K562 (cell line): ENCODE measurements around the gene TMEM101. TPM values are rescaled to one million over a fixed set of nuclear protein-coding genes. Genes with fewer than 3 reads are reported as not detected.

ENCODE experiments used
- ATAC-seq: fragments of 200-7000 bp; cut with Tn5 transposase; 3 replicates; pipeline ENCODE4 v1.9.1; 2020; ENCODE audit warnings: moderate library complexity
- BruUV-seq: library from RNA; stranded (reverse); fragments of 400-500 nt; replicated peaks from 2 replicates; lab custom pipeline; 2021; lab: Mats Ljungman, UMichigan
- CTCF ChIA-PET: fragments of 300-600 bp; formaldehyde crosslinking; extraction: SDS; loops from one replicate; lab custom pipeline; 2021; ENCODE audit warnings: low intra/inter-chr PET ratio; lab: Yijun Ruan, JAX
- POLR2A ChIA-PET: fragments of 300-600, 350-650 bp; sonication (Branson Sonifier 250); formaldehyde crosslinking; extraction: SDS; loops from one replicate; lab custom pipeline; 2021; ENCODE audit warnings: antibody characterized with exemption, inconsistent platforms; lab: Yijun Ruan, JAX
- DNase-seq, 4 experiments: peaks; one replicate each; pipeline versions ENCODE4 v3.0.0 to v3.0.0-alpha.2; 2011 to 2018; ENCODE audit warnings: low spot score in 3 of 4, mixed read lengths in 3 of 4; ENCODE audit errors: extremely low read depth in 1 of 4
- FAIRE-seq: peaks from 2 replicates; lab custom pipeline; 2011; peaks lifted over from hg19 to GRCh38; lab: Jason Lieb, UNC
- H2AFZ ChIP-seq: 2 replicates; pipeline ENCODE4 v1.6.0; 2011; ENCODE audit warnings: low read depth, low read length, control low read depth, inconsistent platforms
- H3K27ac ChIP-seq: fragments of 200-600 bp; 3 replicates; pipeline ENCODE4 v1.8.0; 2011; ENCODE audit warnings: low read depth, mild to moderate bottlenecking, control low read depth, inconsistent platforms, low read length, moderate library complexity, mixed read lengths; ENCODE audit errors: extremely low read depth
- H3K27me3 ChIP-seq, 2 experiments: fragments of 300-600 bp in 1 of 2; 2 replicates in 1 of 2; 3 replicates in 1 of 2; pipeline versions ENCODE4 v1.6.0 to v1.8.0; 2011; ENCODE audit warnings: inconsistent platforms in 2 of 2, low read length in 2 of 2, mild to moderate bottlenecking in 1 of 2, mixed read lengths in 1 of 2, moderate library complexity in 1 of 2; ENCODE audit not compliant: control insufficient read depth in 2 of 2, insufficient read depth in 2 of 2
- H3K36me3 ChIP-seq: fragments of 300-600 bp; 3 replicates; pipeline ENCODE4 v1.8.0; 2011; ENCODE audit warnings: mild to moderate bottlenecking, low read length, inconsistent platforms; ENCODE audit not compliant: control insufficient read depth, insufficient read depth
- H3K4me1 ChIP-seq, 2 experiments: fragments of 200-600 bp in 1 of 2; replicated peaks in 1 of 2; 2 replicates in 1 of 2; 3 replicates in 1 of 2; pipeline versions ENCODE4 v1.5.1 to v1.8.0; 2011; ENCODE audit warnings: inconsistent platforms in 2 of 2, low read length in 2 of 2, mild to moderate bottlenecking in 1 of 2, mixed read lengths in 1 of 2, moderate library complexity in 1 of 2; ENCODE audit not compliant: control insufficient read depth in 2 of 2, insufficient read depth in 2 of 2
- H3K4me2 ChIP-seq: 2 replicates; pipeline ENCODE4 v1.6.1; 2011; ENCODE audit warnings: low read length, control low read depth, inconsistent platforms, mixed read lengths; ENCODE audit not compliant: insufficient read depth
- H3K4me3 ChIP-seq: fragments of 200-600 bp; sonication (generic), shearing (Covaris generic); 2 replicates; pipeline ENCODE4 v1.5.1; 2016; ENCODE audit warnings: control low read depth, inconsistent platforms
- H3K79me2 ChIP-seq: fragments of 200-600 bp; 3 replicates; pipeline ENCODE4 v1.8.0; 2011; ENCODE audit warnings: low read length, inconsistent platforms; ENCODE audit not compliant: control insufficient read depth, insufficient read depth
- H3K9ac ChIP-seq, 2 experiments: 2 replicates each; pipeline versions ENCODE4 v1.6.0 to v1.6.1; 2011; ENCODE audit warnings: low read depth in 2 of 2, low read length in 2 of 2, control low read depth in 1 of 2, inconsistent platforms in 1 of 2, mild to moderate bottlenecking in 1 of 2, mixed read lengths in 1 of 2; ENCODE audit not compliant: insufficient read depth in 1 of 2
- H3K9me1 ChIP-seq: one replicate; pipeline ENCODE4 v1.6.0; 2011; ENCODE audit warnings: inconsistent platforms, mild to moderate bottlenecking, low read length, moderate library complexity; ENCODE audit not compliant: control insufficient read depth, insufficient read depth
- H3K9me3 ChIP-seq: replicated peaks from 2 replicates; pipeline ENCODE4 v1.5.1; 2011; ENCODE audit warnings: low read depth, low read length, inconsistent platforms; ENCODE audit not compliant: control insufficient read depth, insufficient read depth
- H4K20me1 ChIP-seq: replicated peaks from 2 replicates; pipeline ENCODE4 v1.6.1; 2011; ENCODE audit warnings: low read length, inconsistent platforms, mixed read lengths; ENCODE audit not compliant: control insufficient read depth, insufficient read depth
- POLR2A ChIP-seq: fragments of 450-650 bp; conservative IDR thresholded peaks from 2 replicates; pipeline ENCODE4 v1.6.1; 2016
- WGBS: fragments of 100-300 bp; shearing (Covaris generic); methylation state at CpG from one replicate; pipeline ENCODE4 v1.1.6; 2016; ENCODE audit warnings: low coverage, mixed read lengths; ENCODE audit not compliant: insufficient coverage; ENCODE audit errors: missing lambda C conversion rate; 5-methylcytosine and 5-hydroxymethylcytosine counted together
- in situ Hi-C: fragments of 300-500 bp; cut with MboI; formaldehyde crosslinking; loops from 4 replicates; pipeline ENCODE4 v1.15.0; 2018; ENCODE audit warnings: inconsistent platforms, mixed read lengths
- intact Hi-C: fragments of 100-400 bp; cut with micrococcal nuclease; formaldehyde crosslinking; loops from 2 replicates; pipeline ENCODE4 v1.14.2; 2022
- polyA plus RNA-seq, 8 experiments: library from polyadenylated mRNA; depleted of rRNA in 4 of 8; stranded (reverse) in 5 of 8; unstranded in 3 of 8; fragments of >200 nt; fragmentation: Nextera tagmentation in 2 of 8; fragmentation: Illumina TruSeq in 1 of 8; extraction: Ambion mirVana in 2 of 8; extraction: Trizol in 1 of 8; gene quantifications; 2 replicates each; pipeline versions ENCODE4 v1.2.1 to v1.2.3, GENCODE V29; 2011 to 2014; ENCODE audit warnings: inconsistent platforms in 1 of 8, missing spikeins in 1 of 8
- total RNA-seq, 7 experiments: library from RNA; depleted of rRNA in 6 of 7; stranded (reverse); fragments of >200 nt in 6 of 7; fragmentation: Illumina TruSeq in 2 of 7; extraction: Trizol in 2 of 7; gene quantifications; 2 replicates each; pipeline versions ENCODE4 v1.2.1 to v1.2.3, GENCODE V29; 2011 to 2021; ENCODE audit warnings: low replicate concordance in 1 of 7
- TF ChIP-seq, protein P1 (sequence below): fragments of 200-600 bp; sonication (generic); IDR thresholded peaks from one replicate; pipeline ENCODE4 v1.6.1; 2012; ENCODE audit warnings: mild to moderate bottlenecking, low read depth, low read length, inconsistent platforms

TMEM101 gene
- total and polyA plus RNA-seq, 9 of the 15 experiments (the other 6 are each of a cell fraction or from before 2014, with no cell fraction given) = 21.2 to 110 (median 37.8) TPM

DNA sequence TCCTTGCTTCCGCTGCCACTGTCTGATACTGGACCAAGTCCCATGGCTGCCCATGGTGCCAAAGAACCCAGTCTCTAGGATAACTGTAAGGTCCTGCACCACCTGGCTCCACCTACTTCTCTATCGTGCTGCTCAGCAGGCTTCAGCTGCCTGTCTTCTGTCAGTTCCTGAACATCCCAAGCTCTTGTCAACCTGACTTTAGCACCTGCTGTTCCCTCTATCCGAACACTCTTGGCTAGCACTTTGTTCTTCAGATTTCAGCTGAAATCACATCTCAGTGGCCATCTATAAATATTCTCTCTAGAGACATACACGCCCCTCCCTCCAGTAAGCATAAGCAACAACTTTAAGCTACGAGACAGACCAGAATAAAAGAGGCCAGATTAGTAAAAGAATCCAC lies 15.0 kb upstream of the TMEM101 start:
- no peak overlapping the region for H2AFZ ChIP-seq
- H3K9me3 ChIP-seq = no peaks in the 10 kb centered on the region
- intact Hi-C loops = no loop called here
- POLR2A ChIA-PET = interaction anchor here (0.8 to 1.1 kb wide), 4 partner anchors 8 to 110 kb away, joined by 3 to 5 read pairs (median 4); partner anchors contain the start of gene TMEM101
- no peak for ATAC-seq
- no peaks in the 10 kb centered on the region for H4K20me1 ChIP-seq
- H3K36me3 ChIP-seq = peaks cover 62% of the 10 kb centered on the region
- TF ChIP-seq, protein P1, sequence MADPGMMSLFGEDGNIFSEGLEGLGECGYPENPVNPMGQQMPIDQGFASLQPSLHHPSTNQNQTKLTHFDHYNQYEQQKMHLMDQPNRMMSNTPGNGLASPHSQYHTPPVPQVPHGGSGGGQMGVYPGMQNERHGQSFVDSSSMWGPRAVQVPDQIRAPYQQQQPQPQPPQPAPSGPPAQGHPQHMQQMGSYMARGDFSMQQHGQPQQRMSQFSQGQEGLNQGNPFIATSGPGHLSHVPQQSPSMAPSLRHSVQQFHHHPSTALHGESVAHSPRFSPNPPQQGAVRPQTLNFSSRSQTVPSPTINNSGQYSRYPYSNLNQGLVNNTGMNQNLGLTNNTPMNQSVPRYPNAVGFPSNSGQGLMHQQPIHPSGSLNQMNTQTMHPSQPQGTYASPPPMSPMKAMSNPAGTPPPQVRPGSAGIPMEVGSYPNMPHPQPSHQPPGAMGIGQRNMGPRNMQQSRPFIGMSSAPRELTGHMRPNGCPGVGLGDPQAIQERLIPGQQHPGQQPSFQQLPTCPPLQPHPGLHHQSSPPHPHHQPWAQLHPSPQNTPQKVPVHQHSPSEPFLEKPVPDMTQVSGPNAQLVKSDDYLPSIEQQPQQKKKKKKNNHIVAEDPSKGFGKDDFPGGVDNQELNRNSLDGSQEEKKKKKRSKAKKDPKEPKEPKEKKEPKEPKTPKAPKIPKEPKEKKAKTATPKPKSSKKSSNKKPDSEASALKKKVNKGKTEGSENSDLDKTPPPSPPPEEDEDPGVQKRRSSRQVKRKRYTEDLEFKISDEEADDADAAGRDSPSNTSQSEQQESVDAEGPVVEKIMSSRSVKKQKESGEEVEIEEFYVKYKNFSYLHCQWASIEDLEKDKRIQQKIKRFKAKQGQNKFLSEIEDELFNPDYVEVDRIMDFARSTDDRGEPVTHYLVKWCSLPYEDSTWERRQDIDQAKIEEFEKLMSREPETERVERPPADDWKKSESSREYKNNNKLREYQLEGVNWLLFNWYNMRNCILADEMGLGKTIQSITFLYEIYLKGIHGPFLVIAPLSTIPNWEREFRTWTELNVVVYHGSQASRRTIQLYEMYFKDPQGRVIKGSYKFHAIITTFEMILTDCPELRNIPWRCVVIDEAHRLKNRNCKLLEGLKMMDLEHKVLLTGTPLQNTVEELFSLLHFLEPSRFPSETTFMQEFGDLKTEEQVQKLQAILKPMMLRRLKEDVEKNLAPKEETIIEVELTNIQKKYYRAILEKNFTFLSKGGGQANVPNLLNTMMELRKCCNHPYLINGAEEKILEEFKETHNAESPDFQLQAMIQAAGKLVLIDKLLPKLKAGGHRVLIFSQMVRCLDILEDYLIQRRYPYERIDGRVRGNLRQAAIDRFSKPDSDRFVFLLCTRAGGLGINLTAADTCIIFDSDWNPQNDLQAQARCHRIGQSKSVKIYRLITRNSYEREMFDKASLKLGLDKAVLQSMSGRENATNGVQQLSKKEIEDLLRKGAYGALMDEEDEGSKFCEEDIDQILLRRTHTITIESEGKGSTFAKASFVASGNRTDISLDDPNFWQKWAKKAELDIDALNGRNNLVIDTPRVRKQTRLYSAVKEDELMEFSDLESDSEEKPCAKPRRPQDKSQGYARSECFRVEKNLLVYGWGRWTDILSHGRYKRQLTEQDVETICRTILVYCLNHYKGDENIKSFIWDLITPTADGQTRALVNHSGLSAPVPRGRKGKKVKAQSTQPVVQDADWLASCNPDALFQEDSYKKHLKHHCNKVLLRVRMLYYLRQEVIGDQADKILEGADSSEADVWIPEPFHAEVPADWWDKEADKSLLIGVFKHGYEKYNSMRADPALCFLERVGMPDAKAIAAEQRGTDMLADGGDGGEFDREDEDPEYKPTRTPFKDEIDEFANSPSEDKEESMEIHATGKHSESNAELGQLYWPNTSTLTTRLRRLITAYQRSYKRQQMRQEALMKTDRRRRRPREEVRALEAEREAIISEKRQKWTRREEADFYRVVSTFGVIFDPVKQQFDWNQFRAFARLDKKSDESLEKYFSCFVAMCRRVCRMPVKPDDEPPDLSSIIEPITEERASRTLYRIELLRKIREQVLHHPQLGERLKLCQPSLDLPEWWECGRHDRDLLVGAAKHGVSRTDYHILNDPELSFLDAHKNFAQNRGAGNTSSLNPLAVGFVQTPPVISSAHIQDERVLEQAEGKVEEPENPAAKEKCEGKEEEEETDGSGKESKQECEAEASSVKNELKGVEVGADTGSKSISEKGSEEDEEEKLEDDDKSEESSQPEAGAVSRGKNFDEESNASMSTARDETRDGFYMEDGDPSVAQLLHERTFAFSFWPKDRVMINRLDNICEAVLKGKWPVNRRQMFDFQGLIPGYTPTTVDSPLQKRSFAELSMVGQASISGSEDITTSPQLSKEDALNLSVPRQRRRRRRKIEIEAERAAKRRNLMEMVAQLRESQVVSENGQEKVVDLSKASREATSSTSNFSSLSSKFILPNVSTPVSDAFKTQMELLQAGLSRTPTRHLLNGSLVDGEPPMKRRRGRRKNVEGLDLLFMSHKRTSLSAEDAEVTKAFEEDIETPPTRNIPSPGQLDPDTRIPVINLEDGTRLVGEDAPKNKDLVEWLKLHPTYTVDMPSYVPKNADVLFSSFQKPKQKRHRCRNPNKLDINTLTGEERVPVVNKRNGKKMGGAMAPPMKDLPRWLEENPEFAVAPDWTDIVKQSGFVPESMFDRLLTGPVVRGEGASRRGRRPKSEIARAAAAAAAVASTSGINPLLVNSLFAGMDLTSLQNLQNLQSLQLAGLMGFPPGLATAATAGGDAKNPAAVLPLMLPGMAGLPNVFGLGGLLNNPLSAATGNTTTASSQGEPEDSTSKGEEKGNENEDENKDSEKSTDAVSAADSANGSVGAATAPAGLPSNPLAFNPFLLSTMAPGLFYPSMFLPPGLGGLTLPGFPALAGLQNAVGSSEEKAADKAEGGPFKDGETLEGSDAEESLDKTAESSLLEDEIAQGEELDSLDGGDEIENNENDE = no peak
- TF ChIP-seq POLR2A = 0 out of 2 replicates have a peak, but pooled peaks have one; percentile 1
- TF ChIP-seq, all 486 proteins: peak for 1
- no TSS peak for BruUV-seq
- no peak overlapping the region for H3K27ac ChIP-seq
- H3K4me2 ChIP-seq = no peak overlapping the region
- FAIRE-seq (no peak), DNase-seq (no peak)
- H3K4me3 ChIP-seq = no peak overlapping the region
- H3K9me1 ChIP-seq = no peaks in the 10 kb centered on the region
- no peaks in the 10 kb centered on the region for H3K79me2 ChIP-seq
- WGBS = 74% methylated on average over 5 of the region's 5 CpGs
- in situ Hi-C loops = no loop called here
- no peak overlapping the region; a peak in 1 of 4 replicates for H3K9ac ChIP-seq
- no peaks in the 10 kb centered on the region for H3K27me3 ChIP-seq
- no peaks in the 10 kb centered on the region; a peak in 1 of 5 replicates for H3K4me1 ChIP-seq
- CTCF ChIA-PET = no interaction called here
